RWPE2 (cell line): ENCODE measurements around the gene DLX4.

ENCODE experiments used
- ATAC-seq: fragments of 200-7000 bp; cut with Tn5 transposase; 3 replicates; pipeline ENCODE4 v1.9.1; 2021; ENCODE audit warnings: low read depth
- DNase-seq: peaks from one replicate; pipeline ENCODE4 v3.0.0-alpha.2; 2020; ENCODE audit warnings: low spot score
- H3K27ac ChIP-seq: fragments of 450-650 bp; 2 replicates; pipeline ENCODE4 v1.5.1; 2017; ENCODE audit warnings: mild to moderate bottlenecking; ENCODE audit not compliant: poor library complexity, severe bottlenecking
- H3K27me3 ChIP-seq: fragments of 250-450 bp; sonication (Bioruptor Pico); 2 replicates; pipeline ENCODE4 v1.5.1; 2021; ENCODE audit warnings: mild to moderate bottlenecking, moderate library complexity; ENCODE audit not compliant: insufficient read depth, poor library complexity, severe bottlenecking
- H3K36me3 ChIP-seq: fragments of 250-450 bp; sonication (Bioruptor Pico); 2 replicates; pipeline ENCODE4 v1.5.1; 2020; ENCODE audit warnings: low read depth, mild to moderate bottlenecking, moderate library complexity
- H3K4me1 ChIP-seq: fragments of 250-450 bp; sonication (Bioruptor Pico); 2 replicates; pipeline ENCODE4 v1.5.1; 2021; ENCODE audit warnings: mild to moderate bottlenecking, moderate library complexity; ENCODE audit not compliant: insufficient read depth, poor library complexity, severe bottlenecking
- H3K4me3 ChIP-seq: fragments of 250-450 bp; sonication (Bioruptor Pico); 2 replicates; pipeline ENCODE4 v1.5.1; 2021; ENCODE audit warnings: mild to moderate bottlenecking, moderate library complexity; ENCODE audit not compliant: severe bottlenecking
- H3K9me3 ChIP-seq: fragments of 250-450 bp; sonication (Bioruptor Pico); 2 replicates; pipeline ENCODE4 v1.5.1; 2021; ENCODE audit warnings: mild to moderate bottlenecking, moderate library complexity; ENCODE audit not compliant: severe bottlenecking
- CTCF ChIP-seq: fragments of 450-650 bp; IDR thresholded peaks from one replicate; pipeline ENCODE4 v1.5.1; 2017; ENCODE audit warnings: mild to moderate bottlenecking, moderate library complexity; ENCODE audit not compliant: poor library complexity, severe bottlenecking

The DLX4 gene

DNA sequence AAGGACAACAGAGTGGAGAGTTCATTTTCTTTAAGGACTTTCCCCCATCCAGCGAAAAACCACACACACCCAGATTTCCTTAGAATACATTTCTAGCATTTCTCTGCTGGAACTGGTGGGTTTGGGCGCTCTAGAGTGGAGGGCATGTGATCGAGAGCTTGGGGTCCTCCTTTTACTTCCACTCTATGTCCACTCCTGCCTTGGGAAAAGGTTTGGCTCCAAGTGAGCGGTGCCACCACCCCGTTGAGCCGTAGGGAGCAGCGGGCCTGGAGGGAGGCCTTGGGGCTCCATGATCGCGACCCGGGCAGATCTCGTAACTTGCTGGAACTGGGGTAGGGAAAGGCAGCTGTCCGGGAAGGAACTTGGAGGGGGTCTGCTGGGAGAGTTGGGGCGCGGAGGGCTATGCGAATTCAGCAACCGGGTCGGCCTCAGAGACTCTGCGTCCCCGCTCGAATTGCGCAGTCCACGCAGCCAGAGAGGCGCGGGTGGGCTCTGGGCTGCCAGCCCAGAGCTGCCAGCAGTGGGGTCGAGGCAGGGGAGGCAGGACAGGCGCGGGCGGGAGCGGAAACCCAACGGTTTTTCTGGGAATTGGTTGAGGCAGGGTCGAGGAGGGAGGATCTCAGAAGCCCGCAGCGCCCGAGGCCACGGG, 2.3 kb downstream of the DLX4 start:
- no peak overlapping the region for H3K27ac ChIP-seq
- no peaks in the 10 kb centered on the region for H3K4me1 ChIP-seq
- H3K9me3 ChIP-seq, result no peaks in the 10 kb centered on the region
- DNase-seq (no peak), ATAC-seq (no peak)
- TF ChIP-seq CTCF, result no peak
- peaks cover 59% of the 10 kb centered on the region for H3K27me3 ChIP-seq
- H3K36me3 ChIP-seq, result no peaks in the 10 kb centered on the region
- no peak overlapping the region for H3K4me3 ChIP-seq

GRCh38 chr17:49971848-49972485, 3.0 kb downstream of the DLX4 start:
- Histone ChIP-seq H3K4me3 (peak overlapping the region; percentile 8), H3K4me1 (no peaks in the 10 kb centered on the region), H3K27ac (no peak overlapping the region), H3K9me3 (no peaks in the 10 kb centered on the region), H3K36me3 (no peaks in the 10 kb centered on the region), H3K27me3 (peaks cover 52% of the 10 kb centered on the region)
- DNase-seq (no peak), ATAC-seq (no peak)
- TF ChIP-seq CTCF, result no peak

- ATAC-seq (no peak), DNase-seq (no peak)
- no peak for TF ChIP-seq CTCF
- Histone ChIP-seq H3K9me3 (no peaks in the 10 kb centered on the region), H3K36me3 (no peaks in the 10 kb centered on the region), H3K4me1 (peaks cover 5% of the 10 kb centered on the region), H3K27ac (no peak overlapping the region), H3K27me3 (peaks cover 45% of the 10 kb centered on the region), H3K4me3 (no peak overlapping the region)
Observed at GRCh38 chr17:49972486-49973270, 3.7 kb downstream of the DLX4 start.

- ATAC-seq (no peak), DNase-seq (no peak)
- TF ChIP-seq CTCF, result no peak
- no peak overlapping the region for H3K4me3 ChIP-seq
- peaks cover 40% of the 10 kb centered on the region for H3K27me3 ChIP-seq
- H3K4me1 ChIP-seq, result peaks cover 10% of the 10 kb centered on the region
- H3K9me3 ChIP-seq, result no peaks in the 10 kb centered on the region
- no peaks in the 10 kb centered on the region for H3K36me3 ChIP-seq
- H3K27ac ChIP-seq, result no peak overlapping the region
Observed at GRCh38 chr17:49973271-49973615, 4.3 kb downstream of the DLX4 start.

DNA sequence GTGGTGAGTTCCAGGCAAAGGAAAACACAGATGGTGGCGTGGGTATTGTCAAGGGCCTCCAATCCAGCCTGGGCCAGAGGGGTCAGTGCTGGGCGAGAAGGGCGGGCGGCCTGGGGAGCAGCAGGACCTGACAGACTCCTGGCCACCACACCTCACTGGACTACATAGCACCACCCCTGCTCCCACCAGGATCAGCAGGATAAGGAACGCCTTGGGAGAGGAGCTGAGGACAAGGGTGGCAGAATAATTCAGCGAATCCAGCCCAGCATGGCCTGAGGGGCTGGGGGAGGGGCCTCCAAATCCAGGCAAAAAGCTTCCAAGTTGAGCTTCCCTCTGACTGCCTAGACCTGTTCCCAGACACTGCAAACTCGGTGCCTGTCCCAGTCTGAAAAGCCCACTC, 6.5 kb downstream of the DLX4 start:
- H3K4me3 ChIP-seq, result no peak overlapping the region
- DNase-seq, result no peak
- H3K27me3 ChIP-seq, result peaks cover 27% of the 10 kb centered on the region
- H3K4me1 ChIP-seq, result peaks cover 21% of the 10 kb centered on the region
- no peak for TF ChIP-seq CTCF
- H3K27ac ChIP-seq, result no peak overlapping the region
- H3K36me3 ChIP-seq, result no peaks in the 10 kb centered on the region
- no peak for ATAC-seq
- H3K9me3 ChIP-seq, result no peaks in the 10 kb centered on the region
